Stimulated activated CD8-positive, alpha-beta memory T cell treated with anti-CD3 and anti-CD28 coated beads, Interleukin-12 subunit alpha, Interleukin-12 subunit beta, amount 100 ng/mL, for 1 hour (primary cell): ENCODE data around the gene TMEM143.
A peak's percentile ranks its signal among the peaks of the same experiment; 100 is the strongest.

Experiments used
- DNase-seq: peaks from one replicate; pipeline ENCODE4 v3.0.0-alpha.2; 2020; ENCODE audit warnings: low read depth

TMEM143 gene

GRCh38 chr19:48359123-48359522, 4.6 kb downstream of the TMEM143 start:
- no peak for DNase-seq

GRCh38 chr19:48355365-48355954, 8.3 kb downstream of the TMEM143 start:
- DNase-seq = no peak

- DNase-seq = no peak
Observed at GRCh38 chr19:48354332-48354992, 9.3 kb downstream of the TMEM143 start.

GRCh38 chr19:48353677-48354076, 10.1 kb downstream of the TMEM143 start:
- DNase-seq = no peak

GRCh38 chr19:48351341-48351752, 12.4 kb downstream of the TMEM143 start:
- peak; percentile 66 for DNase-seq

GRCh38 chr19:48350856-48351255, 12.9 kb downstream of the TMEM143 start:
- DNase-seq = no peak

- no peak for DNase-seq
Observed at GRCh38 chr19:48348737-48349136, 15.0 kb downstream of the TMEM143 start.

- no peak for DNase-seq
Observed at GRCh38 chr19:48348045-48348444, 15.7 kb downstream of the TMEM143 start.

- DNase-seq = no peak
Observed at GRCh38 chr19:48346191-48346590, 17.5 kb downstream of the TMEM143 start.

GRCh38 chr19:48344892-48345291, 18.8 kb downstream of the TMEM143 start:
- no peak for DNase-seq

- DNase-seq = no peak
Observed at GRCh38 chr19:48342841-48343540, 20.7 kb downstream of the TMEM143 start.

GRCh38 chr19:48342414-48342738, 21.4 kb downstream of the TMEM143 start:
- no peak for DNase-seq

- no peak for DNase-seq
Observed at GRCh38 chr19:48341515-48342413, 22.0 kb downstream of the TMEM143 start.

- no peak for DNase-seq
Observed at GRCh38 chr19:48340995-48341394, 22.7 kb downstream of the TMEM143 start.

GRCh38 chr19:48338802-48339503, 24.8 kb downstream of the TMEM143 start:
- DNase-seq = no peak

- DNase-seq = no peak
Observed at GRCh38 chr19:48338253-48338755, 25.4 kb downstream of the TMEM143 start.

GRCh38 chr19:48333467-48334384, 30.0 kb downstream of the TMEM143 start:
- peak; percentile 87 for DNase-seq

GRCh38 chr19:48332662-48333466, 30.9 kb downstream of the TMEM143 start:
- peak; percentile 90 for DNase-seq

GRCh38 chr19:48332351-48332661, 31.4 kb downstream of the TMEM143 start:
- no peak for DNase-seq
